H1 (cell line): ENCODE results near the gene ZBTB4. TPM values are rescaled to one million over a fixed set of nuclear protein-coding genes. Genes with fewer than 3 reads are reported as not detected.

Experiments used
- CEBPB ChIP-seq: IDR thresholded peaks from 2 replicates; pipeline ENCODE4 v1.6.1; 2012; ENCODE audit warnings: low read depth, low read length
- E2F6 ChIP-seq: IDR thresholded peaks from 2 replicates; pipeline ENCODE4 v1.6.1; 2012; ENCODE audit warnings: inconsistent platforms
- KDM1A ChIP-seq: fragments of 200-600, 300-600 bp; sonication (generic); IDR thresholded peaks from 2 replicates; pipeline ENCODE4 v1.7.1; 2016; ENCODE audit warnings: mild to moderate bottlenecking, low read length, borderline replicate concordance
- KDM4A ChIP-seq: IDR thresholded peaks from one replicate; pipeline ENCODE4 v1.7.1; 2012; ENCODE audit warnings: low read depth, mild to moderate bottlenecking, moderate library complexity, low read length, inconsistent platforms; ENCODE audit not compliant: severe bottlenecking
- TCF12 ChIP-seq: IDR thresholded peaks from 2 replicates; pipeline ENCODE4 v1.6.1; 2011; ENCODE audit warnings: low read depth, mild to moderate bottlenecking, low read length
- polyA plus RNA-seq, 7 experiments: library from polyadenylated mRNA; depleted of rRNA in 3 of 7; stranded (reverse) in 5 of 7; unstranded in 2 of 7; fragments of >200 nt in 5 of 7; fragments of 200-250 nt in 2 of 7; gene quantifications; 1 replicate in 5 of 7; 2 replicates in 1 of 7; 4 replicates in 1 of 7; pipeline versions ENCODE4 v1.2.1 to v1.2.3, GENCODE V29; 2011 to 2013; ENCODE audit warnings: missing spikeins in 2 of 7, mixed read lengths in 2 of 7
- total RNA-seq: library from RNA; stranded (reverse); fragmentation: NEBNext Ultra II Directional; extraction: Animal tissue kit (Norgen Biotek cat#: 25700); gene quantifications from 2 replicates; pipeline ENCODE4 v1.2.1, GENCODE V29; 2021

ZBTB4 gene
- total and polyA plus RNA-seq, 2 of the 8 experiments (the other 6 are each of a cell fraction or from before 2014, with no cell fraction given), result 5.9 to 10.1 TPM

- no peak for TF ChIP-seq E2F6
- no peak for TF ChIP-seq CEBPB
- no peak for TF ChIP-seq KDM1A
- TF ChIP-seq KDM4A, result no peak
- TF ChIP-seq TCF12, result no peak
Observed at GRCh38 chr17:7415784-7416183, 63.6 kb downstream of the ZBTB4 start (continued).
